Astrocyte of the spinal cord (primary cell): Measurements from ENCODE around the gene TCEAL4.
A peak's percentile ranks its signal among the peaks of the same experiment; 100 is the strongest.

Source experiments
- DNase-seq: peaks from one replicate; pipeline ENCODE4 v3.0.0; 2011; ENCODE audit warnings: low read depth, low spot score
- H3K4me3 ChIP-seq: 2 replicates; pipeline ENCODE4 v1.5.1; 2011; ENCODE audit warnings: low read depth, mild to moderate bottlenecking, low read length, moderate library complexity
- in situ Hi-C: cut with HindIII; loops from 2 replicates; pipeline ENCODE4 v1.10.0; 2017; ENCODE audit warnings: low sequenced_read_pairs
- TF ChIP-seq, protein P1 (sequence below): IDR thresholded peaks from 2 replicates; pipeline ENCODE4 v1.5.1; 2012; ENCODE audit warnings: low read depth, mild to moderate bottlenecking, low read length, inconsistent platforms

The TCEAL4 gene

DNA sequence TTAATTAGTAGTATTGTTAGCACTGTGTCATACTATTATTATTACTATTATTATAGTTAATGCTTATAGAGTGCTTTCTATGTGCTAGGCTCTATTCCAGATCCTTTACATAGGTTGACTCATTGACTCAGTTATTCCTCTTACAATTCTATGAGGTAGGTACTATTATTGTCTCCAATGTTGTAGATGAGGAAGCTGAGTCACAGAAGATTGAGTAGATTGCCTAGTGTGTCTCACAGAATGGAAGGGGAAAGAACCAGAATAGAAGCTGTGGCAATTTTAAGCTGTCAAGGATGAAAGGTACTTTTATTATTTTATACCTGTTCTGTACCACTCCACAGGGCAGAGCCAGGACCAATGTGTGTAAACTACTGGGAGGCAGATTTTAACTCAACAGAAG lies 41.5 kb downstream of the TCEAL4 start:
- H3K4me3 ChIP-seq: no peak overlapping the region
- TF ChIP-seq, protein P1, sequence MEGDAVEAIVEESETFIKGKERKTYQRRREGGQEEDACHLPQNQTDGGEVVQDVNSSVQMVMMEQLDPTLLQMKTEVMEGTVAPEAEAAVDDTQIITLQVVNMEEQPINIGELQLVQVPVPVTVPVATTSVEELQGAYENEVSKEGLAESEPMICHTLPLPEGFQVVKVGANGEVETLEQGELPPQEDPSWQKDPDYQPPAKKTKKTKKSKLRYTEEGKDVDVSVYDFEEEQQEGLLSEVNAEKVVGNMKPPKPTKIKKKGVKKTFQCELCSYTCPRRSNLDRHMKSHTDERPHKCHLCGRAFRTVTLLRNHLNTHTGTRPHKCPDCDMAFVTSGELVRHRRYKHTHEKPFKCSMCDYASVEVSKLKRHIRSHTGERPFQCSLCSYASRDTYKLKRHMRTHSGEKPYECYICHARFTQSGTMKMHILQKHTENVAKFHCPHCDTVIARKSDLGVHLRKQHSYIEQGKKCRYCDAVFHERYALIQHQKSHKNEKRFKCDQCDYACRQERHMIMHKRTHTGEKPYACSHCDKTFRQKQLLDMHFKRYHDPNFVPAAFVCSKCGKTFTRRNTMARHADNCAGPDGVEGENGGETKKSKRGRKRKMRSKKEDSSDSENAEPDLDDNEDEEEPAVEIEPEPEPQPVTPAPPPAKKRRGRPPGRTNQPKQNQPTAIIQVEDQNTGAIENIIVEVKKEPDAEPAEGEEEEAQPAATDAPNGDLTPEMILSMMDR: no peak
- peak; percentile 37 for DNase-seq
- in situ Hi-C loops: no loop called here

DNA sequence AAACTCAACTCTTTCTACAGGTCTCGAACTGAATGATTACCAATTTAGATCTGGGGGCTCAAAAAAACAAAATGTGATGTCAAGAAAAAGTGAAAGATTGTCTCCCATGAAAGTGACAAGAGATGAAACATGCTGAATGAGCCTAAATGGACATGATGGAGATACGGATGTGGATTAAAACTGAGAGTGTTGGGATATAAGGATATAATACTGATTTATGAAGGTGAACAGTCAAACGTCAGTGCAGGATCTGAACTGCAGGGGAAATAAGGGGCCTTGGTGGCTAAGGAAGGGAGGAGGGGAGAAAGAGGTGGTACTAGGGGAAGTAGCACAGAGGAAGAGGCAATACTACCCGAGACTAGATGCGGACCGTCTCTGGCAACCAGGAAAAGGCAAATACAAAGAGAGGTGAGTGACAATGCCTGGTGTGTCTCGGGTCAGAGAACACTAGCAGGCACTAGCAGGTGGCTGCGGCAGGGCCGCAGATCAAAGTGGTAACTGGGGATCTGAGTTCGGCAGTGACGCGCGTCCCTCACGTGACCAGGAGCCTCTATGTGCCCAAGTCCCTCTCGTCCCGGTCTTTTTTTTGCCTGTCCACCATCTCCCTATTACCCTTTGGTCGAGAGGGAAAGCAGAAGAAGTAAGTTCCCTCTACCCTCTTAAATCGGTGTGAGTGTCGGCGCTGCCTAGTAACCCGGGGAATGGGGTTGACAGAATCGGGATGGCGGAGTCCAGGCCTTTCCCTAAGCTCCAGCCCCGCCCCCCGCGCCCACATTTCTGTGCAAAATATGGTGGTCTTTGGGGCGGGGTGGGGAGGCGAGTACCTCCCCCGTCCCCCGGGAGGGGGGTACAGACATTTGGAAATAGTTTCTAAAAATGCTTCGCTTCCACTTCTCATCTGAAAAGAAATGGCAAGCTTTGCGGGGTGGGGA lies 43.3 kb downstream of the TCEAL4 start, which contains the start of gene TCEAL1:
Gene TCEAL1, plus strand, starts transcription at position 590 of the 932 bp plus-strand sequence. CDS start 942 bp downstream, outside the sequence.
- DNase-seq: peak; percentile 36
- TF ChIP-seq, protein P1: no peak
- in situ Hi-C loops: no loop called here
- H3K4me3 ChIP-seq: peak within 1 kb of the TSS; percentile 56

DNA sequence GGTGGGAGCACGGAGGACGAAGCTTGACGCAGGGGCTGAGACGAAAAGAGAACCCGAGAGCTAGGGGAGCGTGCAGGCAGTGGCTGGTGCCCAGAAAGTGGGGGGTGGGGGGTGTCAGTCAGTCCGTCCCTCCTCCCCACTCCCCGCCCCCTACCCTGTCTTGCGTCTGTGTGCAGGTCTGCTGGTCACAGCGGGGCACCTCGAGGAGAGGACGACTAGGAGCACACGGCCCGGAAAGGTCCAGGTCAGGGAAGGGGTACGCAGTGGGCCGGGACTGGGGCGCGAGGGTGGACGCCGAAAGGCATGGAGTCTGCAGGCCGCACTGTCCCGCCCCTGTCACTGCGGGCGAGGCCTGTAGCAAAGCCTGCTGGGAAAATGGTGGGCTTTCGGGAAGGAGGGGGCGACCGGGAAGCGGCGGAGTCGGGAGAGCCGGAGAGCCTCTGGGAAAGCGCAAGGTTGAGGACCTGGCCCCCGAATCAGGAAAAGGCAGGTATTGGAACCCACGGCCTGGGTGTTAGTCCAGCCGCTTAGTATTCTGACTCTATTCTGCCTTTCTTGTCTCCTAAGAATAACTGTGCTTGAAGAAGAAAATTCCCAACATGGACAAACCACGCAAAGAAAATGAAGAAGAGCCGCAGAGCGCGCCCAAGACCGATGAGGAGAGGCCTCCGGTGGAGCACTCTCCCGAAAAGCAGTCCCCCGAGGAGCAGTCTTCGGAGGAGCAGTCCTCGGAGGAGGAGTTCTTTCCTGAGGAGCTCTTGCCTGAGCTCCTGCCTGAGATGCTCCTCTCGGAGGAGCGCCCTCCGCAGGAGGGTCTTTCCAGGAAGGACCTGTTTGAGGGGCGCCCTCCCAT lies 44.2 kb downstream of the TCEAL4 start:
- peak overlapping the region; percentile 56 for H3K4me3 ChIP-seq
- in situ Hi-C loops: no loop called here
- peak; percentile 79 for DNase-seq
- TF ChIP-seq, protein P1: peak; percentile 65

DNA sequence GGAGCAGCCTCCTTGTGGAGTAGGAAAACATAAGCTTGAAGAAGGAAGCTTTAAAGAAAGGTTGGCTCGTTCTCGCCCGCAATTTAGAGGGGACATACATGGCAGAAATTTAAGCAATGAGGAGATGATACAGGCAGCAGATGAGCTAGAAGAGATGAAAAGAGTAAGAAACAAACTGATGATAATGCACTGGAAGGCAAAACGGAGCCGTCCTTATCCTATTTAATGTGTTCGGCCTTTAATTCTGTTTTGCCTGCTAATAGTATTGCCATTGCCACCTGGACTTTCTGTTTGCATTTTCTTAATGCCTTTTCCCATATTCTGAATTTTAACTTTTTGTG lies 44.8 kb downstream of the TCEAL4 start:
- in situ Hi-C loops: no loop called here
- no peak for DNase-seq
- TF ChIP-seq, protein P1: no peak
- H3K4me3 ChIP-seq: peak overlapping the region; percentile 56

DNA sequence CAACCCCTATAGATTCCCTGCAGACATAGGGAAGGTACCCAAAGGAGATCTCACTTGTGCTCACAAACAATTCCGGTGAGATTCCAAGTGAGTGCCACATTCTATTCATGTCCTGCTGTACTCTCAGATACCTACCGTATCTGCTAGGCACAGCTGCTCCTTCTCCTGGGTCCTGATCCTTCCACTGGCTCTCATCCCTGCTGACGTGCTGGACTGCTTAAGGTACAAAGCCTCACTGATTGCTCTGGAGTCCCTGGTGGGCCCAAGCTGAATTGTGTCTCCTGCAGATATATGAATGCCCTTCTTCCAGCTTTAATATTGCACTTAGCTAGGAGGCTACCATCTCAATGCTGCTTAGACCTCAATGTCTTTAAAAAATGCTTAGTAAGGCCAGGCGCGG lies 45.8 kb downstream of the TCEAL4 start:
- in situ Hi-C loops: no loop called here
- TF ChIP-seq, protein P1: no peak
- no peak for DNase-seq
- H3K4me3 ChIP-seq: no peak overlapping the region

DNA sequence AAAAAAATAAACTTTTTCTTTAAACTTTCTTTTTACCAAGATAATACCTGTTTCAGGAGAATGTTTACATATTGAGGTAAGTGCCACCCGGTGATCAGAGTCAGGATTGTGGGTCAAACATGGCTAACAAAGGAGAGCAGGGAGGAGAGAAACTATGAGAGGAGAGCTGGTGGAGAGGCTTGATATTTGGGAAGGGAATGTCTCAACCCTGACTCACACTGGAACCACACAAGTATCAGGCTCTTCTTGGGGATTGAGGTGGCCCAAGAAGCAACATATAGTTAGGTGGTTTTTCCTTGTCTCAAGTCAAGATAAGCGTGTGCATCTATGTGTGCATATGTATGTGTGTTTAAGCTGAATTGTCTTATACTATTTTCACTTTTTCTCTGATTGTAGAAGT lies 50.1 kb downstream of the TCEAL4 start:
- DNase-seq: no peak
- TF ChIP-seq, protein P1: no peak
- H3K4me3 ChIP-seq: no peak overlapping the region
- in situ Hi-C loops: no loop called here
